Type B pancreatic cell (in vitro differentiated cells): ENCODE measurements around the gene KMT2C. TPM values are rescaled to one million over a fixed set of nuclear protein-coding genes. Genes with fewer than 3 reads are reported as not detected.

Experiments used
- DNase-seq: peaks from one replicate; pipeline ENCODE4 v3.0.0; 2021; ENCODE audit warnings: mixed read lengths; ENCODE audit not compliant: unreplicated experiment; ENCODE audit errors: extremely low spot score
- H3K27ac Mint-ChIP-seq: 2 replicates; pipeline ENCODE4 v1.8.0; 2021; ENCODE audit warnings: mild to moderate bottlenecking, mixed read lengths
- H3K27me3 Mint-ChIP-seq: 2 replicates; pipeline ENCODE4 v1.8.0; 2021; ENCODE audit warnings: mixed read lengths
- H3K36me3 Mint-ChIP-seq: 2 replicates; pipeline ENCODE4 v1.8.0; 2021; ENCODE audit warnings: mixed read lengths
- H3K4me1 Mint-ChIP-seq: one replicate; pipeline ENCODE4 v1.8.0; 2021; ENCODE audit warnings: mixed read lengths; ENCODE audit not compliant: unreplicated experiment
- H3K4me3 Mint-ChIP-seq: 2 replicates; pipeline ENCODE4 v1.8.0; 2021; ENCODE audit warnings: mild to moderate bottlenecking, mixed read lengths
- H3K9me3 Mint-ChIP-seq: 2 replicates; pipeline ENCODE4 v1.8.0; 2021; ENCODE audit warnings: mixed read lengths
- CTCF ChIP-seq: fragments of 200-600 bp; sonication (generic); conservative IDR thresholded peaks from 2 replicates; pipeline ENCODE4 v1.5.0; 2021; ENCODE audit warnings: antibody characterized with exemption, mild to moderate bottlenecking
- total RNA-seq: library from RNA; stranded (reverse); gene quantifications from 2 replicates; pipeline ENCODE4 v1.2.1, GENCODE V29; 2021; ENCODE audit warnings: low replicate concordance

The KMT2C gene
- total RNA-seq, 1 donor from 2014 or later: 60.3 TPM

- Mint-ChIP-seq H3K9me3 (no peaks in the 10 kb centered on the region), H3K27ac (no peak overlapping the region), H3K27me3 (no peaks in the 10 kb centered on the region), H3K4me1 (no peaks in the 10 kb centered on the region), H3K36me3 (peaks cover 33% of the 10 kb centered on the region), H3K4me3 (no peak overlapping the region)
- no peak for TF ChIP-seq CTCF
- DNase-seq: no peak
These were observed 323.0 kb downstream of the KMT2C start for GRCh38 chr7:152112829-152113228.

- Mint-ChIP-seq H3K27ac (no peak overlapping the region), H3K9me3 (no peaks in the 10 kb centered on the region), H3K4me1 (no peaks in the 10 kb centered on the region), H3K36me3 (peaks cover 33% of the 10 kb centered on the region), H3K27me3 (no peaks in the 10 kb centered on the region), H3K4me3 (no peak overlapping the region)
- TF ChIP-seq CTCF: no peak
- no peak for DNase-seq
These were observed 327.4 kb downstream of the KMT2C start for GRCh38 chr7:152108359-152108758.

- Mint-ChIP-seq H3K4me1 (no peaks in the 10 kb centered on the region), H3K9me3 (no peaks in the 10 kb centered on the region), H3K36me3 (peaks cover 28% of the 10 kb centered on the region), H3K27ac (no peak overlapping the region), H3K27me3 (no peaks in the 10 kb centered on the region), H3K4me3 (no peak overlapping the region)
- no peak for TF ChIP-seq CTCF
- DNase-seq: no peak
These were observed 327.9 kb downstream of the KMT2C start for GRCh38 chr7:152107945-152108344.

- no peak for TF ChIP-seq CTCF
- H3K4me1 Mint-ChIP-seq: no peaks in the 10 kb centered on the region
- no peak for DNase-seq
- no peaks in the 10 kb centered on the region for H3K27me3 Mint-ChIP-seq
- peaks cover 28% of the 10 kb centered on the region for H3K36me3 Mint-ChIP-seq
- H3K4me3 Mint-ChIP-seq: no peak overlapping the region
- no peaks in the 10 kb centered on the region for H3K9me3 Mint-ChIP-seq
- H3K27ac Mint-ChIP-seq: peak overlapping the region; percentile 39
These were observed 328.8 kb downstream of the KMT2C start for GRCh38 chr7:152106990-152107389.

GRCh38 chr7:152105205-152105604 lies 330.6 kb downstream of the KMT2C start:
- H3K4me1 Mint-ChIP-seq: peaks cover 4% of the 10 kb centered on the region
- peaks cover 33% of the 10 kb centered on the region for H3K36me3 Mint-ChIP-seq
- DNase-seq: no peak
- no peaks in the 10 kb centered on the region for H3K27me3 Mint-ChIP-seq
- H3K9me3 Mint-ChIP-seq: no peaks in the 10 kb centered on the region
- no peak overlapping the region for H3K27ac Mint-ChIP-seq
- no peak overlapping the region for H3K4me3 Mint-ChIP-seq
- no peak for TF ChIP-seq CTCF

GRCh38 chr7:152103691-152104090 lies 332.1 kb downstream of the KMT2C start:
- TF ChIP-seq CTCF: no peak
- DNase-seq: no peak
- Mint-ChIP-seq H3K36me3 (peaks cover 24% of the 10 kb centered on the region), H3K4me3 (no peak overlapping the region), H3K27ac (no peak overlapping the region), H3K4me1 (peaks cover 4% of the 10 kb centered on the region), H3K9me3 (no peaks in the 10 kb centered on the region), H3K27me3 (no peaks in the 10 kb centered on the region)
